ENCODE measurements around the gene PBX3. TPM values are rescaled to one million over a fixed set of nuclear protein-coding genes. Genes with fewer than 3 reads are reported as not detected.

Gene PBX3
- total and polyA plus RNA-seq, 2 experiments from 2014 or later, result 13.4 to 30.9 TPM

DNA sequence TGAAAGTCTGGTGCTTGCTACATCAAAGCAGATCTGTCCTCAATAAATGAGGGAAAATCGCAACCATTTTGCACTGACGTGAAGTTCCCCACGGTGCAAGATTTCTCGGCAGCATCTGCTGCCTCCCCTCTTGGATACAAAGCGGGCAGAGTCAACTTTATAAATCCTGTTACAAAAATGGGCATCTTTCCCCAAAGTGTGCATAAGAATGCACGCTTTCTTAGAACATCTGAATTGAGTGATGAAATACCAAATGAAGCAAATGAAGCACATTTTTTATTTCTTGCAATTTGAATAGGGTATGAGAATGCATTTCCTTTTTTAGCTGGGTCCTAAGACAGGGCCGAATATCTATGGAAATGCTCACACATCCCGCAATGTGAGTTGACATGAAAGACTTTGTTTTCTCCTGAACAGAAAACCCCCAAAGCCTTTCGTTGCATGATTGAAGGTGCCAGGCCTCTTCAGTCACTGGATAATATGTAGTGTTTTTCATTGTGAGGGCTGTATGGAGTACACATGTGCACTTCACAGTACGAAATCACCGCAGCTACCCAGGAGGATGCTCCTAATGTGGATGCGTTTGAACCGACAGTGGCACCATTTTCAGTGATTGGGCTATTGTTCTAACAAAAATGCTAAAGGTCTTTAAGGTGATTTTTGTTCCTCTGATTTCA lies 20.6 kb upstream of the PBX3 start:
- in situ Hi-C loops (cut with MboI), result no loop called here
- Histone ChIP-seq H2AFZ (0 out of 2 replicates have a peak overlapping the region, but pooled peaks have one; percentile 14), H3K4me3 (no peak overlapping the region), H3K9me3 (ENCODE audit: low read depth) (no peaks in the 10 kb centered on the region), H3K4me2 (ENCODE audit: unreplicated experiment) (no peak overlapping the region), H3K27ac (no peak overlapping the region), H3K79me2 (ENCODE audit: insufficient read depth) (no peaks in the 10 kb centered on the region), H3K9ac (no peak overlapping the region), H3F3A (ENCODE audit: insufficient read depth) (no peaks in the 10 kb centered on the region), H3K9me2 (ENCODE audit: insufficient read depth) (no peaks in the 10 kb centered on the region), H4K20me1 (ENCODE audit: insufficient read depth) (no peaks in the 10 kb centered on the region), H3K36me3 (ENCODE audit: low read depth) (no peaks in the 10 kb centered on the region), H3K4me1 (ENCODE audit: insufficient read depth) (no peaks in the 10 kb centered on the region), H3K27me3 (replicated peaks; ENCODE audit: insufficient read depth) (no peaks in the 10 kb centered on the region)
- DNase-seq, result no peak
- 67 to 73% methylated on average over 13 of the region's 13 CpGs for WGBS, 2 experiments (ENCODE audit: low coverage in 1 of 2, low lambda C conversion rate in 2 of 2, missing lambda C conversion rate in 2 of 2)
- TF ChIP-seq EZH2phosphoT487 (IDR thresholded peaks at IDR 0.05; ENCODE audit: insufficient read depth, low read depth) (no peak), EZH2 (IDR thresholded peaks at IDR 0.05; ENCODE audit: insufficient read depth, poor library complexity, severe bottlenecking) (no peak)

DNA sequence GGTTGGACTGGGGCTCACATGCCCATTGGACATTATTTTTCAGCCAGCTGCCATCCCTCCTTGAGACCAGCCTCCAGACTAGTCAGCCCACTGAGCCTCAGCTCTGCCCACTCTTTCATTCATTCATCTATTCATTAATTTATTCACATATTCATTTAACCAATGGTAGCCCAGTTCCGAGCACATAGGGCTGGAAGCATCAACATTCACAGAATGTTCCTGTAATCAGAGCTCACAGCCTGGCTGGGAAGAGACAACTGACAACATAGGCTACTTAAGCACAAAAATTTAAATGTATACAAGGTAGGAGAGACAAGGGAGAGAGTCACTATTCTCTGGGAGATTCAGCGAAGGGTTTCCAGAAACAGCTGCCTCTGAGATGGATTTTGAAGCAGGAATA lies 17.0 kb upstream of the PBX3 start:
- TF ChIP-seq EZH2 (IDR thresholded peaks at IDR 0.05; ENCODE audit: insufficient read depth, poor library complexity, severe bottlenecking), result no peak
- TF ChIP-seq EZH2phosphoT487 (IDR thresholded peaks at IDR 0.05; ENCODE audit: insufficient read depth, low read depth), result no peak
- H3K4me3 ChIP-seq, result no peak overlapping the region
- DNase-seq, result no peak
- H4K20me1 ChIP-seq (ENCODE audit: insufficient read depth), result no peaks in the 10 kb centered on the region
- 90 to 93% methylated on average over 2 of the region's 2 CpGs for WGBS, 2 experiments (ENCODE audit: low coverage in 1 of 2, low lambda C conversion rate in 2 of 2, missing lambda C conversion rate in 2 of 2)
- no peaks in the 10 kb centered on the region for H3K4me1 ChIP-seq (ENCODE audit: insufficient read depth)
- no peaks in the 10 kb centered on the region for H3K9me2 ChIP-seq (ENCODE audit: insufficient read depth)
- H3K36me3 ChIP-seq (ENCODE audit: low read depth), result no peaks in the 10 kb centered on the region
- H3K9ac ChIP-seq, result no peak overlapping the region
- no peak overlapping the region for H3K4me2 ChIP-seq (ENCODE audit: unreplicated experiment)
- H3K27me3 ChIP-seq (replicated peaks; ENCODE audit: insufficient read depth), result no peaks in the 10 kb centered on the region
- H3K27ac ChIP-seq, result no peak overlapping the region
- no peak overlapping the region for H2AFZ ChIP-seq
- in situ Hi-C loops (cut with MboI), result no loop called here
- no peaks in the 10 kb centered on the region for H3K79me2 ChIP-seq (ENCODE audit: insufficient read depth)
- H3K9me3 ChIP-seq (ENCODE audit: low read depth), result no peaks in the 10 kb centered on the region
- H3F3A ChIP-seq (ENCODE audit: insufficient read depth), result no peaks in the 10 kb centered on the region

DNA sequence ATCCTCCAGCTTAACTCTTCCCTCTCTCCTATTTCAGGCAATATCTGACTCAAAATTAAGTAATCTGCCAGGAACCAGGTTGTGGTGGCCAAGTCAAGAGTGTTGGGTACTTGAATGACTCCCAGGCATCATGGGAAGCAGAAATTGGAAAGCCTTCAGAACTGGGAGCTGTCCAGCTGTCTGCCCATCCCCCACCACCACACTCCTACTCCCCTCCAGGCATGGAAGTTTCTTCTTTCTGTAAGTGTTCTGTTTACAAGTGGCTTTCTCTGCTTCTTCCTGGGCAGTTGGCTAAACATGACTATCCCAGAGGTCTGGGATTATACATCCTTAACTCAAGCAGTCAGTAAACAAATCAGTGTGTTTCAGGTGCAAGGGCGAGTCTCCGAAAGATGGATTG lies 14.6 kb upstream of the PBX3 start:
- H2AFZ ChIP-seq, result no peak overlapping the region
- H3K27me3 ChIP-seq (replicated peaks; ENCODE audit: insufficient read depth), result no peaks in the 10 kb centered on the region
- no peaks in the 10 kb centered on the region for H3K79me2 ChIP-seq (ENCODE audit: insufficient read depth)
- H3K4me3 ChIP-seq, result no peak overlapping the region
- H4K20me1 ChIP-seq (ENCODE audit: insufficient read depth), result no peaks in the 10 kb centered on the region
- no peaks in the 10 kb centered on the region for H3K9me3 ChIP-seq (ENCODE audit: low read depth)
- no peak overlapping the region for H3K4me2 ChIP-seq (ENCODE audit: unreplicated experiment)
- TF ChIP-seq EZH2 (IDR thresholded peaks at IDR 0.05; ENCODE audit: insufficient read depth, poor library complexity, severe bottlenecking) (no peak), EZH2phosphoT487 (IDR thresholded peaks at IDR 0.05; ENCODE audit: insufficient read depth, low read depth) (no peak)
- H3K4me1 ChIP-seq (ENCODE audit: insufficient read depth), result no peaks in the 10 kb centered on the region
- H3K9me2 ChIP-seq (ENCODE audit: insufficient read depth), result no peaks in the 10 kb centered on the region
- no peaks in the 10 kb centered on the region for H3F3A ChIP-seq (ENCODE audit: insufficient read depth)
- no peak overlapping the region for H3K27ac ChIP-seq
- in situ Hi-C loops (cut with MboI), result no loop called here
- WGBS, 2 experiments (ENCODE audit: low coverage in 1 of 2, low lambda C conversion rate in 2 of 2, missing lambda C conversion rate in 2 of 2), result 98 to 100% methylated on average over 2 of the region's 2 CpGs
- no peak overlapping the region for H3K9ac ChIP-seq
- DNase-seq, result peak; percentile 11
- no peaks in the 10 kb centered on the region for H3K36me3 ChIP-seq (ENCODE audit: low read depth)

DNA sequence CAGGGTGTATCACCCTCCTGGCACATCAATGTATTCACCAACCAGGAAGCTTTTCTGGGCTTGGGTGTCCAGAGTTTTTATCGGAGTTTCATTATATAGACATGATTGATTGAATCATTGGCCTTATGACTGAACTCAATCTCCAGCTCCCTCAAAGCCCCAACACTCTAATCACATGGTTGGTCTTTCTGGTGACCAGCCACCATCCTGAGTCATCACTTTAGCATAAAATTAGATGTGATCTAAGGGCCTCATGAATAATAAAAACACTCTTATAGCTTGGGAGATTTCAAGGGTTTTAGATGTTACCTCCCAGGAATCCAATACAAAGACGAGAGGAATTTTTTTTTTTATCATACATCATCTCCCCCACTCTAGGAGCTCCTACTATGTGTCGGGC lies 7.7 kb upstream of the PBX3 start:
- TF ChIP-seq EZH2phosphoT487 (IDR thresholded peaks at IDR 0.05; ENCODE audit: insufficient read depth, low read depth), result no peak
- no peak for TF ChIP-seq EZH2 (IDR thresholded peaks at IDR 0.05; ENCODE audit: insufficient read depth, poor library complexity, severe bottlenecking)
- Histone ChIP-seq H3K36me3 (ENCODE audit: low read depth) (no peaks in the 10 kb centered on the region), H3K9ac (no peak overlapping the region), H3K27ac (no peak overlapping the region), H3K9me2 (ENCODE audit: insufficient read depth) (no peaks in the 10 kb centered on the region), H4K20me1 (ENCODE audit: insufficient read depth) (no peaks in the 10 kb centered on the region), H3F3A (ENCODE audit: insufficient read depth) (peaks cover 14% of the 10 kb centered on the region), H3K4me2 (ENCODE audit: unreplicated experiment) (no peak overlapping the region), H3K79me2 (ENCODE audit: insufficient read depth) (no peaks in the 10 kb centered on the region), H3K9me3 (ENCODE audit: low read depth) (no peaks in the 10 kb centered on the region), H3K4me1 (ENCODE audit: insufficient read depth) (peaks cover 11% of the 10 kb centered on the region), H3K27me3 (replicated peaks; ENCODE audit: insufficient read depth) (no peaks in the 10 kb centered on the region), H2AFZ (no peak overlapping the region), H3K4me3 (no peak overlapping the region)
- WGBS, 2 experiments (ENCODE audit: low coverage in 1 of 2, low lambda C conversion rate in 2 of 2, missing lambda C conversion rate in 2 of 2), result 83 to 84% methylated on average over 3 of the region's 3 CpGs
- in situ Hi-C loops (cut with MboI), result no loop called here
- peak; percentile 28 for DNase-seq
